ENCODE measurements around the gene FRMD5. TPM values are rescaled to one million over a fixed set of nuclear protein-coding genes. Genes with fewer than 3 reads are reported as not detected.

The FRMD5 gene
- total RNA-seq, 1 experiment from 2014 or later: 17.4 TPM

GRCh38 chr15:44029003-44029402 is 166.1 kb downstream of the FRMD5 start:
- CTCF ChIA-PET: no interaction called here
- Mint-ChIP-seq H3K27ac (ENCODE audit: unreplicated experiment) (no peak overlapping the region), H3K36me3 (ENCODE audit: insufficient read depth, unreplicated experiment) (no peaks in the 10 kb centered on the region), H3K9me3 (ENCODE audit: unreplicated experiment) (no peaks in the 10 kb centered on the region), H3K27me3 (ENCODE audit: insufficient read depth, unreplicated experiment) (no peaks in the 10 kb centered on the region), H3K4me1 (ENCODE audit: low read depth, unreplicated experiment) (peaks cover 13% of the 10 kb centered on the region), H3K4me3 (ENCODE audit: unreplicated experiment) (no peak overlapping the region)
- no peaks in the 10 kb centered on the region for H3K36me3 ChIP-seq (ENCODE audit: control insufficient read depth, insufficient read depth, low read length)
- BruUV-seq (replicated peaks): no TSS peak
- H3K4me3 ChIP-seq (ENCODE audit: low read depth, low read length): no peak overlapping the region
- H3K4me1 ChIP-seq: peaks cover 5% of the 10 kb centered on the region; the same call in 1 of the 2 replicates
- POLR2A ChIA-PET: no interaction called here
- intact Hi-C loops (cut with micrococcal nuclease; ENCODE audit: unreplicated experiment): no loop called here
- DNase-seq: no peak
- no peaks in the 10 kb centered on the region for H3K27me3 ChIP-seq (replicated peaks; ENCODE audit: control insufficient read depth, insufficient read depth, low read length)
- no peaks in the 10 kb centered on the region for H3K9me3 ChIP-seq
- no peak for TF ChIP-seq CTCF (IDR thresholded peaks at IDR 0.05; ENCODE audit: insufficient read depth in 1 of 2, low read depth in 1 of 2, low read length in 1 of 2, severe bottlenecking in 1 of 2, unreplicated experiment in 1 of 2)

- Histone ChIP-seq H3K27me3 (replicated peaks; ENCODE audit: control insufficient read depth, insufficient read depth, low read length) (no peaks in the 10 kb centered on the region), H3K4me1 (peaks cover 5% of the 10 kb centered on the region; the same call in 1 of the 2 replicates), H3K9me3 (no peaks in the 10 kb centered on the region), H3K4me3 (ENCODE audit: low read depth, low read length) (no peak overlapping the region), H3K36me3 (ENCODE audit: control insufficient read depth, insufficient read depth, low read length) (no peaks in the 10 kb centered on the region)
- H3K36me3 Mint-ChIP-seq (ENCODE audit: insufficient read depth, unreplicated experiment): no peaks in the 10 kb centered on the region
- peaks cover 13% of the 10 kb centered on the region for H3K4me1 Mint-ChIP-seq (ENCODE audit: low read depth, unreplicated experiment)
- H3K27me3 Mint-ChIP-seq (ENCODE audit: insufficient read depth, unreplicated experiment): no peaks in the 10 kb centered on the region
- no peak overlapping the region for H3K4me3 Mint-ChIP-seq (ENCODE audit: unreplicated experiment)
- intact Hi-C loops (cut with micrococcal nuclease; ENCODE audit: unreplicated experiment): no loop called here
- DNase-seq: no peak
- ChIA-PET POLR2A (no interaction called here), CTCF (no interaction called here)
- no TSS peak for BruUV-seq (replicated peaks)
- no peak for TF ChIP-seq CTCF (IDR thresholded peaks at IDR 0.05; ENCODE audit: insufficient read depth in 1 of 2, low read depth in 1 of 2, low read length in 1 of 2, severe bottlenecking in 1 of 2, unreplicated experiment in 1 of 2)
- H3K9me3 Mint-ChIP-seq (ENCODE audit: unreplicated experiment): no peaks in the 10 kb centered on the region
- peak overlapping the region; percentile 45 for H3K27ac Mint-ChIP-seq (ENCODE audit: unreplicated experiment)
Observed at GRCh38 chr15:44028349-44028748, 166.7 kb downstream of the FRMD5 start.

- Histone ChIP-seq H3K36me3 (ENCODE audit: control insufficient read depth, insufficient read depth, low read length) (no peaks in the 10 kb centered on the region), H3K4me1 (no peaks in the 10 kb centered on the region), H3K9me3 (no peaks in the 10 kb centered on the region), H3K27me3 (replicated peaks; ENCODE audit: control insufficient read depth, insufficient read depth, low read length) (no peaks in the 10 kb centered on the region), H3K4me3 (ENCODE audit: low read depth, low read length) (no peak overlapping the region)
- POLR2A ChIA-PET: no interaction called here
- no peaks in the 10 kb centered on the region for H3K27me3 Mint-ChIP-seq (ENCODE audit: insufficient read depth, unreplicated experiment)
- no peak overlapping the region for H3K4me3 Mint-ChIP-seq (ENCODE audit: unreplicated experiment)
- CTCF ChIA-PET: no interaction called here
- BruUV-seq (replicated peaks): no TSS peak
- no peaks in the 10 kb centered on the region for H3K36me3 Mint-ChIP-seq (ENCODE audit: insufficient read depth, unreplicated experiment)
- no peak for TF ChIP-seq CTCF (IDR thresholded peaks at IDR 0.05; ENCODE audit: insufficient read depth in 1 of 2, low read depth in 1 of 2, low read length in 1 of 2, severe bottlenecking in 1 of 2, unreplicated experiment in 1 of 2)
- intact Hi-C loops (cut with micrococcal nuclease; ENCODE audit: unreplicated experiment): no loop called here
- H3K27ac Mint-ChIP-seq (ENCODE audit: unreplicated experiment): no peak overlapping the region
- peaks cover 7% of the 10 kb centered on the region for H3K4me1 Mint-ChIP-seq (ENCODE audit: low read depth, unreplicated experiment)
- no peak for DNase-seq
- H3K9me3 Mint-ChIP-seq (ENCODE audit: unreplicated experiment): no peaks in the 10 kb centered on the region
Observed at GRCh38 chr15:44024155-44024554, 170.9 kb downstream of the FRMD5 start.
